ENCODE results near the gene SMAD9.
"Not testable (repeated sequence)": the region's sequence is repeated elsewhere in the genome, so short reads cannot be mapped to it uniquely, and the experiment has no call there.

Gene SMAD9

GRCh38 chr13:36912973-36913372 is 7.1 kb downstream of the SMAD9 start:
- no peak for FAIRE-seq
- no peak for DNase-seq (ENCODE audit: insufficient read length, low spot score)

- FAIRE-seq (no peak), DNase-seq (ENCODE audit: insufficient read length, low spot score) (no peak)
Measured at GRCh38 chr13:36912369-36912768, 7.7 kb downstream of the SMAD9 start.

GRCh38 chr13:36910545-36910944 is 9.5 kb downstream of the SMAD9 start:
- DNase-seq (ENCODE audit: insufficient read length, low spot score) (no peak), FAIRE-seq (no peak)

GRCh38 chr13:36907821-36908220 is 12.2 kb downstream of the SMAD9 start:
- no peak for DNase-seq (ENCODE audit: insufficient read length, low spot score)
- FAIRE-seq, result no peak

- DNase-seq (ENCODE audit: insufficient read length, low spot score) (no peak), FAIRE-seq (no peak)
Measured at GRCh38 chr13:36907266-36907665, 12.8 kb downstream of the SMAD9 start.

GRCh38 chr13:36905944-36906343 is 14.1 kb downstream of the SMAD9 start:
- FAIRE-seq, result no peak
- no peak for DNase-seq (ENCODE audit: insufficient read length, low spot score)

GRCh38 chr13:36903925-36904595 is 16.0 kb downstream of the SMAD9 start:
- FAIRE-seq, result no peak
- DNase-seq (ENCODE audit: insufficient read length, low spot score), result no peak

- no peak for FAIRE-seq
Measured at GRCh38 chr13:36897054-36897616, 22.9 kb downstream of the SMAD9 start.

GRCh38 chr13:36891752-36892151 is 28.3 kb downstream of the SMAD9 start:
- no peak for DNase-seq (ENCODE audit: insufficient read length, low spot score)
- no peak for FAIRE-seq

More at GRCh38 chr13:36897054-36897616, 22.9 kb downstream of the SMAD9 start:
- DNase-seq (ENCODE audit: insufficient read length, low spot score), result no peak

- DNase-seq (ENCODE audit: insufficient read length, low spot score) (no peak), FAIRE-seq (no peak)
Measured at GRCh38 chr13:36888645-36889044, 31.4 kb downstream of the SMAD9 start.

- FAIRE-seq, result no peak
- DNase-seq (ENCODE audit: insufficient read length, low spot score), result no peak
Measured at GRCh38 chr13:36887758-36888521, 32.1 kb downstream of the SMAD9 start.

GRCh38 chr13:36885901-36886300 is 34.1 kb downstream of the SMAD9 start:
- DNase-seq (ENCODE audit: insufficient read length, low spot score) (no peak), FAIRE-seq (no peak)

- FAIRE-seq (no peak), DNase-seq (ENCODE audit: insufficient read length, low spot score) (no peak)
Measured at GRCh38 chr13:36884235-36884634, 35.8 kb downstream of the SMAD9 start.

GRCh38 chr13:36883824-36884223 is 36.2 kb downstream of the SMAD9 start:
- no peak for DNase-seq (ENCODE audit: insufficient read length, low spot score)
- FAIRE-seq, result no peak

- not testable (repeated sequence) for DNase-seq (ENCODE audit: insufficient read length, low spot score); FAIRE-seq
Measured at GRCh38 chr13:36883392-36883791, 36.6 kb downstream of the SMAD9 start.

- FAIRE-seq, result no peak
- DNase-seq (ENCODE audit: insufficient read length, low spot score), result no peak
Measured at GRCh38 chr13:36882829-36883390, 37.1 kb downstream of the SMAD9 start.

- FAIRE-seq (no peak), DNase-seq (ENCODE audit: insufficient read length, low spot score) (no peak)
Measured at GRCh38 chr13:36880961-36881360, 39.1 kb downstream of the SMAD9 start.

- DNase-seq (ENCODE audit: insufficient read length, low spot score), result no peak
- FAIRE-seq, result no peak
Measured at GRCh38 chr13:36879218-36879938, 40.7 kb downstream of the SMAD9 start.

GRCh38 chr13:36875961-36876360 is 44.1 kb downstream of the SMAD9 start:
- no peak for DNase-seq (ENCODE audit: insufficient read length, low spot score)
- no peak for FAIRE-seq

GRCh38 chr13:36875431-36875830 is 44.6 kb downstream of the SMAD9 start:
- DNase-seq (ENCODE audit: insufficient read length, low spot score) (no peak), FAIRE-seq (no peak)

- FAIRE-seq (no peak), DNase-seq (ENCODE audit: insufficient read length, low spot score) (no peak)
Measured at GRCh38 chr13:36872621-36873020, 47.4 kb downstream of the SMAD9 start.

Data from GM19239 (cell line).